Measurements from ENCODE around the gene C19orf38. TPM values are rescaled to one million over a fixed set of nuclear protein-coding genes. Genes with fewer than 3 reads are reported as not detected.
A peak's percentile ranks its signal among the peaks of the same experiment; 100 is the strongest.

C19orf38 gene
- total RNA-seq, 2 experiments from 2014 or later = 1.2 to 1.7 TPM

GRCh38 chr19:10815007-10815536 is 33.1 kb upstream of the C19orf38 start:
- ATAC-seq (no peak), DNase-seq (no peak)
- Mint-ChIP-seq H3K4me1 (peaks cover 52% of the 10 kb centered on the region), H3K27me3 (no peaks in the 10 kb centered on the region), H3K4me3 (no peak overlapping the region), H3K9me3 (ENCODE audit: low read depth) (no peaks in the 10 kb centered on the region), H3K36me3 (peaks cover 24% of the 10 kb centered on the region), H3K27ac (peak overlapping the region; percentile 59)
- CTCF ChIA-PET = interaction anchor here (0.8 to 2.5 kb wide), 8 partner anchors 11 to 115 kb away, joined by 3 to 9 read pairs (median 5); partner anchors contain the start of genes DNM2 and TMED1

DNA sequence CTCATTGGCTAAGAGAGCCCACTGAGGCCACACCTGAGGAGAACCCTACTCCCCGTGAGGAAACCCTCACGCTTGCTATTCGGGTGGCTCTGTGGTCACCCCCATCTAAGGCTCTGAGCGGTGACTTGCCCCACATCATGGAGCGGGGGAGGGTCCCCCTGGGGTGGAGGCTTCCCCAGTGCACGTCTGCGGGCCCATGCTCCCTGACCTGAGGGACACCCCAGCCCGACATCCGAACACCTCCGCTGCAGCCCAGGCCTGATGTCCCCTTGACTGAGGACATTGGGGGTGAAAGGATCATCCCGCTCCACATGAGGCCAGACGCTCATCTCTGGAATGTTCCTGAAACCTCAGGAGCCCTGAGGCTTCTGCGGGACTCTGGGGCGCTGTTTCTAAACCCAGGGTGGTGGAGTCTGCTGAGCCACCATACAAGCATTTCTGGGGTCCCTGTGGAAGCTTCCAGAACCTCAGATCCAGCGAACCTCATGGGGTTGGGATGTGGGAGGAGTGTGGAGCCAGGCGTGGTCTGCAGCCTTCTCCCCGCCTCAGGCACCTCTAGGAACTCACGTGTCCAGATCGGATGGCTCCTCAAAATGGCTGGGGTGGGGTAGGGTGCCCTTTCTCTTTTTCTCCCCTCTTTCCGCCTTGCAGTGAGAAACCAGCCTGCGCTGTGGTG is 32.1 kb upstream of the C19orf38 start:
- DNase-seq = no peak
- H3K36me3 Mint-ChIP-seq = peaks cover 33% of the 10 kb centered on the region
- peaks cover 56% of the 10 kb centered on the region for H3K4me1 Mint-ChIP-seq
- no peak overlapping the region for H3K4me3 Mint-ChIP-seq
- H3K27ac Mint-ChIP-seq = peak overlapping the region; percentile 24
- peaks cover under 1% of the 10 kb centered on the region for H3K9me3 Mint-ChIP-seq (ENCODE audit: low read depth)
- CTCF ChIA-PET = interaction anchor here (1.2 to 2.5 kb wide), 5 partner anchors 12 to 116 kb away, joined by 3 to 9 read pairs (median 6); partner anchors contain the start of genes DNM2 and TMED1
- ATAC-seq = no peak
- no peaks in the 10 kb centered on the region for H3K27me3 Mint-ChIP-seq

DNA sequence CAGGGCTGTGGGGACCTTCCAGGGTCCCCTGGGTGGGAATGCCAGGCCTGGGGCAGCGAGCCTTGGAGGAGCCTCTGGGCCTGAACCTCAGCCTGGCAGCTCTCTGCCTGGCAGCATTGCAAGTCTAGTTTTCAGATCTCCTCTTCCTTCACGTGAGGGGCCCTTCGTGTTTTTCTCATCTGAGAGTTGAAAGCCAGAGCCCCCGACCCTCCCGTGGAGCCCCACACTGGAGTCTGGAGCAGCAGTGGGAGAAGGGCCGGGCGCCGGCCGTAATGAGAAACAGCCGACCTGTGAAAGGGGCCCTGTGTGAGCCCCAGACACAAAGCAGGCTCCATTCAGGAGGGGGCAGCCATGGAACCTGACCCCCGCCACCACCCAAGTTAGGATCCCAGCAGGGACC is 31.5 kb upstream of the C19orf38 start:
- H3K9me3 Mint-ChIP-seq (ENCODE audit: low read depth) = peaks cover 2% of the 10 kb centered on the region
- no peak for ATAC-seq
- H3K36me3 Mint-ChIP-seq = peaks cover 37% of the 10 kb centered on the region
- H3K27ac Mint-ChIP-seq = no peak overlapping the region
- CTCF ChIA-PET = no interaction called here
- DNase-seq = no peak
- peaks cover 58% of the 10 kb centered on the region for H3K4me1 Mint-ChIP-seq
- H3K4me3 Mint-ChIP-seq = no peak overlapping the region
- no peaks in the 10 kb centered on the region for H3K27me3 Mint-ChIP-seq

DNA sequence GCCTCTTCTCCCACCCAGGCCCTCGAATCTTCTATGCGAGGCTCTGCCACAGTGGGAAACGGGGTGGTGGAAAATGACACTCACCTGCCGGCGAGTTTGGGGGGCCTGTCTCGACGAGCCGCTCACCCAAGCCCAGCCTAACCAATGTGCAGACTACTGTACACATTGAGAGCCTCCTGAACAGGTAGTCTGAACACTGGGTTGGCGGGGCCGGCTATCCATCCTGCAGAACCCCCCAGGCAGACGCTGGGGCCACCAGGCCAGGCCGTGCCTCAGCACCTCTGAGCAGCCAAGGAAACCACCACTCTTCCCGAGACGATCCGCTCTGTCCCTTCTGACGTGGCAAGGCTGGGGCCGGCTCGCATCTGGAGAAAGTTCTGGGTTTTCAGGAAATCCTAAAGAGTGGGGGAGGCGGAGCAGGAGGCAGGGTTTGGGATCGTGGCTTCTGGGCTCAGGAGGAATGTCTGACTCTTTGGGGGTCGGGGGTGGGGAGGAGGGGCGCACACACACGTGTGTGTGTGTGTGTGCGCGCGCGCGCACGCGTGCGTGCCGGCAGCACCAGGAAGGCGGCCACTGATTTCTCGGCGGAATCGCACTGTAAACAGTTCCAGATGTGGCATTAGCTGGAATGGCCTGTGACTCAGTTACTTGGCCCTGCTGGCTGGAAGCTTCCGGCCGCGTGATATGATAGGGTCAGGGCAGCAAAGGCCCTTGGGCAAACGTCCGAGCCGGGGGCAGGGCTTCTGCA is 30.8 kb upstream of the C19orf38 start:
- Mint-ChIP-seq H3K9me3 (ENCODE audit: low read depth) (peaks cover 2% of the 10 kb centered on the region), H3K4me1 (peaks cover 55% of the 10 kb centered on the region), H3K36me3 (peaks cover 44% of the 10 kb centered on the region), H3K4me3 (no peak overlapping the region), H3K27ac (peak overlapping the region; percentile 54), H3K27me3 (no peaks in the 10 kb centered on the region)
- CTCF ChIA-PET = interaction anchor here (1.1 to 1.4 kb wide), 3 partner anchors 10 to 100 kb away, joined by 3 to 4 read pairs (median 4); partner anchors contain the start of gene DNM2
- ATAC-seq (no peak), DNase-seq (no peak)

DNA sequence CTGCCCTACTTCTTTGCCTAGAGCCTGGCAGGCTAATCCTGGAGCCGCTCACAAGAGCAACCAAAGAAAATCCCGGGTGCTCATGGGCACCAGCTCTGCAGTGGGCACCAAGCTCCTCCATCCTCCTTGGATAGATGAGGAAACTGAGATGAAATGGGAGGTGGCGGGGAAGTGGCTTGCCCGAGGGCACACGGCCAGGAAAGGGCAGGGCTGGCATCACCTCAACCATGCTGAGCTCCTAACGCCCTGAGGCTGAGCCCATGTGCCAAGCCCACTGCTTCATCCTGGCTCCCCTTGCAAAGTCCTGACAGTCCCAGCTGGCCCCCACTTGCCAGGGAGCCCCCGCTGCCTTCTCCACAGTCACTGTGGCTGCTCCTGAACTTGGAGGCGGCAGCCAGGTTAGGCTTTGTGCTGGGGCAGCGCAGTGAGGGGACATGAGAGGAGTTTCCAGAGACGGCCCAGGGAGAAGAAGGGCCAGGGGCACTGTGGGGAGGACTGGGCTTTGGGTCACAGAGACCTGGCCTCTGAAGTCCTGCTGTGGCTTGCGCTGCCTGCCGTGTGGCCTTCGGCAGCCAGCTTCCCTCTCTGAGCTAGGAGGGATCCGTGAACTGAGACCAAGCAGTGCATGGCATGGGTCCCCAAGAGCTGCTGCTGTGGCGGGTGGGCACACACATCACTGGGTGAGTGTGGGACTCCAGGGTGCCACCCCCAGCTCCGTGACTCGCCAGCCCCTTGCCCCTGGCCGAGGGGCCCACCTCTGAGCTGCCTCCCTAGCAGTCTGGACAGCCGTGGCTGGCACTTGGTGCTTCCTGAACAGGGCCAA is 29.7 kb upstream of the C19orf38 start:
- Mint-ChIP-seq H3K4me1 (peaks cover 44% of the 10 kb centered on the region), H3K4me3 (no peak overlapping the region), H3K27ac (no peak overlapping the region), H3K27me3 (no peaks in the 10 kb centered on the region), H3K9me3 (ENCODE audit: low read depth) (peaks cover 2% of the 10 kb centered on the region), H3K36me3 (peaks cover 40% of the 10 kb centered on the region)
- ATAC-seq (no peak), DNase-seq (no peak)
- CTCF ChIA-PET = interaction anchor here (1.1 to 1.4 kb wide), 3 partner anchors 9 to 101 kb away, joined by 3 to 4 read pairs (median 4); partner anchors contain the start of gene DNM2

DNA sequence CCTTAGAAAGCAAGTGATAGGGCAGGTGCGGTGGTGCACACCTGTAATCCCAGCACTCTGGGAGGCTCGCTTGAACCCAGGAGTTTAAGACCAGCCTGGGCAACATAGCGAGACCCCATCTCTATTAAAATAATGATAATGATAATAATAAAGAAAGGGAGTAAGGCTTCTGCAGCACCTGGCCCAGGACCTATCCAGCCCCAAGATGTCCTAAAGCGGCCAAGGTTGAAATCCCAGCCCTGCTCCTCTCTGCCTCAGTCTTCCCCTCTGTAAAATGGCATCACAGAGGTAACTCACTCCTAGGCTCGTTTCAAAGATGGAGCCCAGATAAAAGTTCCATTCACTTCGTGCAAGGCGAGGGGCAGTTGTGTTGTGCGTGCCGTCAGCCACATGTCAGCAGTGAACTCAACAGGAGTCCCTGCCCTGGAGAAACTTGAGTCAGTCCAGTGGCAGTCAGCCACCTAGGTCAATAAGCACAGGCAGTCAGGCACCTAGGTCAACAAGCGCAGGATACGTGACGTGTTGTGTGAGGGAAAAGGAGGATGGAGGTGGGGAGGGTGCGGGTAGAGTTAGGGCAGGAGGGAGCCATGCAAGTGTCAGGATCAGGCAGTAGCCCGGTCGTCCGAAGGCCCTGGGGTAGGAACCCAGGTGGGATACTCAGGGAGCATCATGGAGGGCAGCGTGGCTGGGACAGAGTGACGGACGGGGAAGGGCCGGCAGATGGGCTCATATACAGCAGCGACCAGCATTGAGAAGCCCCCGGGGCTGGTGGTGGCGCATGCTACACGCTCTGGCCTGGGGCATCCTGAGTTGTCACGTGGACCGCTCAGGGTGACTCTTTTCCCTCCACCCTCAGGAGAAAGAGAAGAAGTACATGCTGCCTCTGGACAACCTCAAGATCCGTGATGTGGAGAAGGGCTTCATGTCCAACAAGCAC is 28.8 kb upstream of the C19orf38 start:
- Mint-ChIP-seq H3K4me1 (peaks cover 36% of the 10 kb centered on the region), H3K9me3 (ENCODE audit: low read depth) (peaks cover 2% of the 10 kb centered on the region), H3K36me3 (peaks cover 47% of the 10 kb centered on the region), H3K27ac (no peak overlapping the region), H3K4me3 (no peak overlapping the region), H3K27me3 (no peaks in the 10 kb centered on the region)
- DNase-seq (no peak), ATAC-seq (no peak)
- CTCF ChIA-PET = interaction anchor here (0.6 to 1.4 kb wide), 3 partner anchors 9 to 102 kb away, joined by 3 to 4 read pairs (median 4); partner anchors contain the start of gene DNM2

DNA sequence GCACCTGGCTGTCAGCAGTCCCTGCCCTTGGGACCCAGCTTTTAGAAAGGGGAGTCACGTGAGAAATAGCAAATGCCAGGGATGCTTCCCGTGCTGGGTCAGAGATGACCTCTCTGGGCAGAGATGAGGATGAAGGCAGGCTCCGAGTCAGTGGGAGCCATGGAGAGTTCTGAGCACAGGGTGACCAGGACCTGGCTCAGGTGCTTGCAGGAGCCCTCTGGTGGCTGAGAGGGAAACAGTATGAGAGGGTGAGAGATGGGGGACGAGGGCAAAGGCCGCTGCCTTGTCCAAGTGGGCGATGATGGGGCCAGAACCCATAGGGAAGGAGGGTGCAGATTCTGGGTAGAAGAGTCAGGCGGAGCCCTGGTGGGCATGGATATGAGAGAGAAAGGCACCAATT is 28.0 kb upstream of the C19orf38 start:
- no peak overlapping the region for H3K27ac Mint-ChIP-seq
- no peak for ATAC-seq
- H3K36me3 Mint-ChIP-seq = peaks cover 45% of the 10 kb centered on the region
- peaks cover 2% of the 10 kb centered on the region for H3K9me3 Mint-ChIP-seq (ENCODE audit: low read depth)
- CTCF ChIA-PET = interaction anchor here (0.6 to 4.7 kb wide), 6 partner anchors 14 to 118 kb away, joined by 3 to 24 read pairs (median 4); partner anchors contain the start of gene DNM2
- H3K4me3 Mint-ChIP-seq = no peak overlapping the region
- peaks cover 28% of the 10 kb centered on the region for H3K4me1 Mint-ChIP-seq
- no peaks in the 10 kb centered on the region for H3K27me3 Mint-ChIP-seq
- DNase-seq = no peak

GRCh38 chr19:10823690-10824089 is 24.5 kb upstream of the C19orf38 start:
- Mint-ChIP-seq H3K27ac (no peak overlapping the region), H3K27me3 (no peaks in the 10 kb centered on the region), H3K4me3 (no peak overlapping the region), H3K36me3 (peaks cover 52% of the 10 kb centered on the region), H3K9me3 (ENCODE audit: low read depth) (peaks cover 2% of the 10 kb centered on the region), H3K4me1 (peaks cover 28% of the 10 kb centered on the region)
- ATAC-seq = no peak
- CTCF ChIA-PET = interaction anchor here (1.3 to 4.7 kb wide), 2 partner anchors 40 to 106 kb away, joined by 4 to 24 read pairs; partner anchors contain the start of gene DNM2
- no peak for DNase-seq

DNA sequence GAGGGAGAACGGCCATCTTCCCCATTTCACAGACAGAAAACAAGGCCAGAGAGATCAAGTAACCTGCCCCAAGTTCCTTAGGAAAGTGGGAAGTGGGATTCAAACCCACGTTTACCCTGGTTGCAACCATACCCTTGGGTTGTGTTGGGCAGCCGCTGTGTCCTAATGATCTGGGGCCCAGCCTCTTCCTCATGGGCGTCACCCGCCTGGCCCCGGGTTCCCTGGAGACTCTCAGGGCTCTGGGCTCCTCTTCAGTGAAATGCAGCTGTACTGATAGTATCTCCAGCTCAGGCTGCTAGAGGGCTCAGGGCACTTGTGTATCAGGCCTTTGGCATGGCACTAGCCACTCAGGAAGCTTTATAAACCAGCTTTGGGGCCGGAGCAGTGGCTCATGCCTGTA is 22.0 kb upstream of the C19orf38 start:
- ATAC-seq = no peak
- peaks cover 9% of the 10 kb centered on the region for H3K4me1 Mint-ChIP-seq
- H3K27me3 Mint-ChIP-seq = no peaks in the 10 kb centered on the region
- DNase-seq = no peak
- H3K9me3 Mint-ChIP-seq (ENCODE audit: low read depth) = peaks cover under 1% of the 10 kb centered on the region
- H3K36me3 Mint-ChIP-seq = peaks cover 30% of the 10 kb centered on the region
- no peak overlapping the region for H3K4me3 Mint-ChIP-seq
- CTCF ChIA-PET = interaction anchor here (1.2 to 1.4 kb wide), 3 partner anchors 10 to 107 kb away, joined by 3 to 5 read pairs (median 4); partner anchors contain the start of gene TMED1
- no peak overlapping the region for H3K27ac Mint-ChIP-seq

DNA sequence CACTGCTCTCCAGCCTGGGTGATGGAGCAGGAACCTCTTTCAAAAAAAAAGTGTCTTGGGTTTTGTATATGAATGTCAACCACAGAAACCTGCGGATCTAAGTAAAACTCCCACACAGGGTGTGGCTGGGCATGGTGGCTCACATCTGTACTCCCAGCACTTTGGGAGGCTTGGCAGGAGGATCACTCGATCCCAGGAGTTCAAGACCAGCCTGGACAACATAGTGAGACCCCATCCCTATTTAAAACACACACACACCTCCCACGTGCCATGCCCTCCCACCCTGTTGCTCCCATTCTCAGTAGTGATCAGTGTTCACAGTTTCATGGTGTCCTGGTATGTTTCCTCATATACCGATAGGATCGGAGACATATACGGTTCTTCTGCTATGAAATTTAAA is 21.4 kb upstream of the C19orf38 start:
- CTCF ChIA-PET = interaction anchor here (1.2 to 1.4 kb wide), 3 partner anchors 9 to 108 kb away, joined by 3 to 5 read pairs (median 4); partner anchors contain the start of gene TMED1
- Mint-ChIP-seq H3K27ac (no peak overlapping the region), H3K27me3 (no peaks in the 10 kb centered on the region), H3K4me1 (peaks cover 3% of the 10 kb centered on the region), H3K9me3 (ENCODE audit: low read depth) (no peaks in the 10 kb centered on the region), H3K36me3 (peaks cover 26% of the 10 kb centered on the region), H3K4me3 (no peak overlapping the region)
- ATAC-seq = no peak
- no peak for DNase-seq

- H3K9me3 Mint-ChIP-seq (ENCODE audit: low read depth) = no peaks in the 10 kb centered on the region
- no peak for DNase-seq
- CTCF ChIA-PET = interaction anchor here (0.7 to 2.8 kb wide), 8 partner anchors 18 to 111 kb away, joined by 3 to 14 read pairs (median 4); partner anchors contain the start of gene DNM2
- no peak overlapping the region for H3K4me3 Mint-ChIP-seq
- H3K27me3 Mint-ChIP-seq = no peaks in the 10 kb centered on the region
- peak; percentile 37 for ATAC-seq
- no peak overlapping the region for H3K27ac Mint-ChIP-seq
- peaks cover 18% of the 10 kb centered on the region for H3K36me3 Mint-ChIP-seq
- H3K4me1 Mint-ChIP-seq = no peaks in the 10 kb centered on the region
Observed at GRCh38 chr19:10828981-10829821, 19.0 kb upstream of the C19orf38 start.

All from activated CD8-positive, alpha-beta memory T cell treated with anti-CD3 and anti-CD28 coated beads, Interleukin-2, amount 10 ng/mL, durations not matched to agents 7 days and 5 days (primary cell).